HG03565 (cell line): ENCODE measurements around the gene ZNF804A.

Source experiments
- ATAC-seq: cut with Tn5 transposase; IDR thresholded peaks from one replicate; pipeline ENCODE4 v1.9.1; 2021; ENCODE audit warnings: mild to moderate bottlenecking, moderate library complexity; ENCODE audit not compliant: unreplicated experiment

Gene ZNF804A

DNA sequence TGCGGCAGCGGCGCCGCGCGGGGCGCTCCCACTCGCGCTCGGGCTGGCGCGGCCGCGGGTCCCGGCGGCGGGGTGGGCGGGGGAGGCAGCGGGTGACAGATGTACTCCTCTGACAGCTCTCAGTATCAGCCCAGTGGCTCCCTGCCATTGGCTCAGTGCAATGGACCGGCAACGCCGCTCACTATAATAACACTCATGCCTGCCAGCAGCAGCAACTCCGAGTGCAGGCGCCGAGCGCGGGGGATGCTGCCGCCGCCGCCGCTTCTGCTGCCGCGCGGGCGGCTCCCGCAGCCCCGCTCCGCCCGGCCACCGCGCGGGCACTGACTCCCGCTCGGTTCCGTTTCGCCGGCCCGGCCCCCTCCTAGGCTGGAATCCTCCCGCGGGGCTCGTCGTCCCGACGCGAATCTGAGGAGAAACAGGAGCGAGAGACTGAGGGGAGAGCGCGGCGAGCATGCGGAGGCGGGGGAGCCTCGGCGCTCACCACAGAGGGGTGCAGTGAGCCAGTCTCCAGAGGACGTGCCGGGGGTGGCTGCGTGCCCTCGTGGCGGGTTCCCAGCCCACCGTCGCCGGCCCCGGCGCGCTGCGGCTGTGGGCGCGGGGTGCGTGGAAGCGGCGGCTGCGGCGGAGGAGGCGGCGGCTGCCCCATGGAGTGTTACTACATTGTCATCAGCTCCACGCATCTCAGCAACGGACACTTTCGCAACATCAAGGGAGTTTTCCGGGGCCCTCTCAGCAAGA is at the start of gene ZNF804A:
Gene ZNF804A (plus strand): TSS at position 214 of the 738 bp plus-strand sequence. CDS start 431 bp downstream, at position 645.
- ATAC-seq: peak; percentile 88

DNA sequence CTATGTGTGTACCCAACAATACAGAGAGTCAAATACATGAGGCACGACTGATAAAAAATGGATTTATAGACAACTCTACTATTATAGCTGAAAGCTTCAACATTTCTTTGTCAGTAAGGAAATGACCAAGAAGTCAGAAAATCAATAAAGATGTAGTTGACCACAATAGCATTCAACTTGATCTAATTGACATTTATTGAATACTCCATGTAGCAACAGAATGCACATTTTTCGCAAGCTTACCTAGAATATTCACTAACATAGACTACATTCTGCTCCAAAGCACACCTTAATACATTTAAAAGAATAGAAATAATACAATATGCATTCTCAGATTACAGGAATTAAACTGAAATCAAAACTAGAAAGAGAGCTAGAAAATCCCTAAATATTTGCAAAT is 49.2 kb upstream of the ZNF804A start:
- no peak for ATAC-seq

DNA sequence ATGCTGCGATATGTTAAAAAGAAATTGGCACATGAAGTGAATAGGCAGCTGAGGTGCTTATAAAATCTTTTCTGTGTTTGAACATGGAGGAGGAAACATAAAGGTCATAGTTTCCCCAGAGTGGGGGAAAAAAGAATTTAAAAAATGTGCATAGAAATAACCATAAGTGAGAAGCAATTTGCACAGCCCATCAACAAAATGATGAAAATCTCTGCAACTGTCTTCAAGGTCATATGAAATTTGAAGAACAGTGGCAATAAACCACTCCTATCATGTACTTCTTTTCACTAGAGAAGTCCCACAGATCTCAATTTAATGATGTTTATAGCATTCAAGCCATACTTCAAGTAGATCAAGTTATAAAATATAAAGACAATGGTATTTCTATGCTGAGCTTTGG is 46.7 kb upstream of the ZNF804A start:
- ATAC-seq: no peak

DNA sequence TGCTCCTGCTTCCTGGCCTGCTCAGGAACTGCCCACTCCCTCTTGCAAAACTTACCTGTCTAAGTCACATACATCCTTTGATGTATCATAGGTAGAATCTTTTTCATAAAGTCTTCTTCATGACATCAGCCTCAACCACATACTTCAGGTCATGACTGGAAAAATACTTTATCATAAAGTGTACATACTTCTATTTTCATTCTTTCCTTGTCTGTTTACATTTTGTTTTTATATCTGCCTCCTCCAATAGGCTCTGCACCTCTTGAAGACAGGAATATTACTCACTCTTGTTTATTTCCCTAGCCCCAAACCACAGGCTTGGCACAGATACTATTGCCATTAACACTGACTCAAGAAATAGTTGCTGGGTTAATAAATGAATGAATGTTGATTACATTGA is 43.6 kb upstream of the ZNF804A start:
- ATAC-seq: no peak

DNA sequence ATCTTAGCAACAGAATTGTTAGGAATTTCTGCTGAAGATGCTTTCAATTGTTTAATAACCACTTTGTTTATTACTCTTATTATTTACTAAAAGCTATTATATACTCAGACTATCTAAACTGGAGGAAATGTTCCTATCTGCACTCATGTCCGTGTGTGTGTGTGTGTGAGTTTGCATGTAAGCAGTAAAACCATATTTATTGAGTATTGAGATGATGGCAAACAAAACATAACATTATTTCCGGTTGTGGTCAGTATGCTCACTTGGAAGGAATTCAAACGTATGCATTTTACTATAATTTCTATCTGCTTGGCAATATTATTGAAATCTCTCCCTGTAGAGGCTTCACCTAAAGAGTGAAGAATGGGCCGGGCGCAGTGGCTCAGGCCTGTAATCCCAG is 43.0 kb upstream of the ZNF804A start:
- no peak for ATAC-seq

DNA sequence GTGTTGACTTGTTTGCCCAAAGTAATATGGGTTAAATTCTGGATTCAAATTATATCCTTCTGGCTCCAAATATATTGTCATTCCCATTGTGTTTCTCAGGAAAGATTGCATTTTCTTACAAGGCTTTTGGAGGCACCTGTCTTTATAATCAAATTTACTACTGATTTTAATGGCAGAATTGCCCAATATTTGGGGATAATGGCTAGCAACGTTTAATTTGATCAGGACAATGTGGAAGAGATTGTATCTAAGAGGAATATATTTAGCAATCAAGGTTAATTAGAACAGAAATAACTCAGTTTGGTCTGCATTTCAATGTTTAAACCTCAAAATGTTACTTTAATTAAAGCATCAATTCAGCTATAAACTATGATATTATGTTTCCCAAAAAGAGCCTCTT is 41.7 kb upstream of the ZNF804A start:
- no peak for ATAC-seq

DNA sequence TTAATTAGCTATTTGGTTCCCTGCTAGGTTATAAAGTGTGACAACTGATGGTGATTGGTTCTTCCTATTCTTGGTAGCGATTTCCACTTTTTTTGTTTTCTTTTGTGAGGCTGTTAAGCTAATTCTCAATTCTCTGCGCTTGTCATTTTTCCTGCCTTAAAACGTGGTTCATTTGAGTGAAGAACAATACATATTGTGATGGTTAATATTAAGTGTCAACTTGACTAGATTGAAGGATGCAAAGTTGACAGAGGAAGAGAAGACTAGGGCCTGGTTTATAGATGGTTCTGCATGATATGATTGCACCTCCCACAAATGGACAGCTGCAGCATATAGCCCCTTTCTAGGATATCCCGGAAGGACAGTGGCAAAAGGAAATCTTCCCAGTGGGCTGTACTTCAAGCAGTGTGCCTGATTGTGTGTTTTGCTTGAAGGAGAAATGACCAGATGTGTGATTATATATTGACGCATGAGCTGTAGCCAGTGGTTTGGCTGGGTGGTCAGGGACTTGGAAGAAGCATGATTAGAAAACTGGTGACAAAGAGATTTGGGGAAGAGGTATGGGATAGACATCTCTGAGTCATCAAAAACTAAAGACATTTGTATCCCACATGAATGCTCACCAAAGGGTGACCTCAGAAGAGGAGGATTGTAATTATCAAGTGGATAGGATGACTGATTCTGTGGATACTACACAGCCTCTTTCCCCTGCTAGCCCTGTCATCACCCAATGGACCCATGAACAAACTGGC is 39.4 kb upstream of the ZNF804A start:
- no peak for ATAC-seq

DNA sequence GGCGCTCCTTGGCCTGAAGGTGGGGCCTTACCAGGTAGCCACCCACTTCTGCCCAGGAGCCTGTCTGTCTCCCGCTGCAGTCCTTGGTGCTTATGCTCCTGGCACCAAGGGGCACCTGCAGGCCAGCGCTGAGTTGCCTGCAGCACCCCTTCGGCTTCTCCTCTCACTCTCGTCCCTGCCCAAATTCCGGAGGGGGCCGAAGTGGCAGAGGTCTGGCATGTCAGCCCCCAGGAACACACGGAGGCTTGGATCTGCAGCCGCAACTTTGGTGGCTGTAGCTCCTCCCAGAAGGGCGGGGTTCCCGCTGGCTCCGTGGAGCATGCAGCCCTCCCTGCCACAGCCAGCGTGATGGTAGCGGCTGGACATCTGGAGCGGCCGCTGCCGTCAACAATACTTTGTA is 37.7 kb upstream of the ZNF804A start:
- ATAC-seq: no peak

DNA sequence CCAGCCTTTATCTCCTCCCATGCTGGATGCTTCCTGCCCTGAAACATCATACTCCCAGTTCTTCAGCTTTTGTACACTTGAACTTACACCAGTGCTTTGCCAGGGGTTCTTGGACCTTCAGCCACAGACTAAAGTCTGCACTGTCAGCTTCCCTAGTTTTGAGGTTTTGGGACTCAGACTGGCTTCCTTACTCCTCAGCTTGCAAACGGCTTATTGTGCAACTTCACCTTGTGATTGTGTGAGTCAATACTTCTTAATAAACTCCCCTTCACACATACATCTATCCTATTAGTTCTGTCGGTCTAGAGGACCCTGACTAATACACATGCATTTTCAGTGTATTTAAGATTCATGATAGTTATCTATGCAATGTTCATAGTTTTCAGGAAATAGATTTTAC is 35.8 kb upstream of the ZNF804A start:
- ATAC-seq: no peak

DNA sequence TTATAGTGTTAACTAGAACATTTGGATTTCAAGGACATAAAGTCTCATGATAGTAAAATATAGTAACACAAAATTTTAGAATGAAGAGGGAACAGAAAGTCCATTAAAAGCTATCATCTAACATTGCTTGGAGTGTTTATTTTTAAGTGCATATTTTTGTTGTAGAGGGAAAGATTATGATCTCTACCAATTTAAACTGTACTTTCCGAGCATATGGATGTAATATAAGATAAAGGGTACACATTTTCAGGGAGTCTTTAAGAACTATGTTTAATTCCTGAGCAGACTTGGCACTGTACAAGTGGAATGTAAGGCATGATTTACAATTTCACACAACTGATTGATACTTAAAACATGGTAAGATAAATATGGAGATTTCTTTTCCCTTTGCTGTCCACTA is 34.2 kb upstream of the ZNF804A start:
- ATAC-seq: no peak

DNA sequence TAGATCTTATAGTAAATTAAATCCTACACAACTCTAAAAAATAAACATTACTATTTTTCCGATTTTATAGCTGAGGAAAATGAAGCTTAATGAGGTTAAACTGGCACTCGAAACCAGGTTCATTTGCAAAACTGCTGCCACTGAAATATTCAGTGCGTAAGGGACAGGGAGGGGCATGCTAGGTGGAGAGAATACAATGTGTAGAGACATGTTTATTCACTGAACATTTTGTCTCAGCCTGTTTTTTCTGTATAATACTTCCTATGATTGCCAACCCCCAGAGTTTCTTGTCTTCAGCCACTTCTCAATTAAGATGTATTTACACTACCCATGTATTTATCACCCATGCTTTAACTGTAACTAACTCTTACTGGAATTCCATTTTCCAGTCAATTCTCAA is 31.6 kb upstream of the ZNF804A start:
- no peak for ATAC-seq

DNA sequence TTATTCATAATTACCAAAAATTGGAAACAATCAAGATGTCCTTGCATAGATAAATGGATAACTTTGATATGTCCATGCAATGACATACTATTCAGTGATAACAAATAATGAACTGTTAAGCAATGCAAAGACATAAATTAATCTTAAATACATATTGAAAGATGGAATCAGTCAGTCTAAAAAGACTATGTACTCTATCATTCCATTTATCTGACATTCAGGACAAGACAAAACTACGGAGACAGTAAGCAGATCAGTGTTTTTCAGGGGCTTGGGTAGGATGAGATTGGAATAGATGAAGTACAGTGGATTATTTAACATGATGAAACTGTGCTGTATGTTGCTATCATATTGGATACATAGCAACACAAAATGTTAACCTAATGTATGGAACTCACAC is 21.3 kb upstream of the ZNF804A start:
- ATAC-seq: no peak

DNA sequence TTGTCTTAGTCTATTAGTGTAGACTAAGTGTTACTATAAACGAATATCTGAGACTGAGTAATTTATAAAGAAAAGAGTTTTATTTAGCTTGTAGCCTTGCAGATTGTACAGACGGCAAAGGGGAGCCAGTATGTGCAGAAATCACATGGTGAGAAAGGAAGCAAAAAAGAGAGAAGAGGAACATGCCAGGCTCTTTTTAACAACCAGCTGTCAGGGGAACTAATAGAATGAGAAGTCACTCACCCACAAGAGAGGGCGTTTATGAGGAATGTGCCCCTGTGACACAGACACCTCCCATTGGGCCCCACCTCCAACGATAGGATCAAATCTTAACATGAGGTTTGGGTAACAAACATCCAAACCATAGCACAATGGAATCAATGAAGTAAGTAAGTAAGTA is 20.6 kb upstream of the ZNF804A start:
- no peak for ATAC-seq

DNA sequence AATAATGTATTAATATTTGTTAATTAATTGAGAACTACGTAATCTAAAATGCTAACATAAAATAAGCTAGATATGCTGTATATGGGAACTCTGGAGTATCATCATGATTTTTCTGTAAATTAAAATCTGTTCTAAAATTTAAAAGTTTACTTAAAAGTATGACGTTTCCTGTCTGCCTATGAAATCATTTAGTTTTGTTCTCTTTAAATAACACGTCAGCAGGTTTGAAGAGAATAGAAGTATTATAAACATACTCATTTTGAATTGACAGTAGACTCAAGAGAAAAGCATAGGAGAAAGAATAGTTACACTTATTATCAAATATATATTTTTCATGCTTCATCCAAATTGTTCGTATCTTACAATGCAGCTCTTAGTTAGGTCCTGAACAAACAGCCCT is 19.1 kb upstream of the ZNF804A start:
- ATAC-seq: no peak

DNA sequence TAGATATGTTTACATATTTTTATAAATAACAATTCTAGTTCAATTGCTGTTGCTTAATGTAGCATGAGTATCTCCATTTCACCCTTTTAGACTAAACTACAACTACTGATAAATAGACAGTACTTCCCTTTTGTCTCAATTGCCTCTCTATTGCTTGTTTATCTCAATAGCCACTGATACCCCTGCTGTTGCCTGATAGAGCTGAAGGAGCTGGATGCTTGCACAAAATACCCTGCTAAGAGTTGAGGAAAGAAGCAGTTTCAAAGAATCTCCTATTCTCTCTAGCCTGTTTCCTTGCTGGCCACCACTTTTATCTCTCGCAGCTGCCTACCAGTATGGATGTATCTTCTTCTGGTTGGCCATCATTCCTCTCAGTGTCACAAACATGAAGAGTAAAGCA is 16.9 kb upstream of the ZNF804A start:
- no peak for ATAC-seq

DNA sequence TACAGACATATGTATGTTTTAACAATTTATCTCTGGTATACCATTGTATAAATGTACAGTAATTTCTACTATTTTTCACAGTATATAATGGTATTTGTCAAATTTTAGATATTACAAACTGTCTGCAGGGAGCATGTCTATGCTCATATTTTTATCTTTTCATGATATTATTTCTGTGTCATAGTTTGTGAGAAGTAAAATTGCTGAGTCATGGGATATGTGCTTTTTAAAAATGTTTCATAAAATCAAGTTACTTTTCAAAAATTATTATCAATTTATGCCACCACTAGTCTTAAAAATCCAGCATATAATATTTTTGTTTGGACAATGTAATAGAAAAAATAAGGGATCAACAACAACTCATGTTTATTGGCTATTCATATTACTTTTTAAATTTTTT is 9.1 kb upstream of the ZNF804A start:
- ATAC-seq: no peak

DNA sequence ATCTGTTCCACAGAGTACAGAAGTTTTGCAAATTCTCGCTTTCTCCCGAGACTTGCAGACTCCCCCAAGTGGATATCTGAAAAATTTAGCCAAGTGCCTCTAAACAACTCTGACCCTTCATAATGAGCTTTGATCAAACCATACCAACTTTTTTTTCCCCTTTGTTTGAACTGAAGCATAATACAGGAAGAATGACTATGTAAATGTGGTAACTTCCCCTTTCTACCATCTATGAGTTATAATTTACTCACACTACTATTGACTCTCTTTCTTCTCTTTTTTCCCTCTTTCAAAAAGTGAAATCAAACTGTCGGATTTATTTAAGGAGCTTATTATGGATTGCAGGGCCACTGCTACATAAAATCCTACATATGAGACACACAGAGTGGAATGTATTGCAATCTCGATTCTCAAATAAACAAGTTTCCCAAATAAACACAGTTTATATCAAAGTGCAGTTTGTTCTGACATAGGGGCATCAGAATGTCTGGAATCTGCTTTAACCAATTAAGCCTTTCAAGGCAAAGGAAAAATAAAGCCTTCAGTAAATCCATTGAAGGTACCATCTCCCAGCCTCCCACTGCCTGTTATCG is 1.4 kb upstream of the ZNF804A start:
- ATAC-seq: peak; percentile 33

DNA sequence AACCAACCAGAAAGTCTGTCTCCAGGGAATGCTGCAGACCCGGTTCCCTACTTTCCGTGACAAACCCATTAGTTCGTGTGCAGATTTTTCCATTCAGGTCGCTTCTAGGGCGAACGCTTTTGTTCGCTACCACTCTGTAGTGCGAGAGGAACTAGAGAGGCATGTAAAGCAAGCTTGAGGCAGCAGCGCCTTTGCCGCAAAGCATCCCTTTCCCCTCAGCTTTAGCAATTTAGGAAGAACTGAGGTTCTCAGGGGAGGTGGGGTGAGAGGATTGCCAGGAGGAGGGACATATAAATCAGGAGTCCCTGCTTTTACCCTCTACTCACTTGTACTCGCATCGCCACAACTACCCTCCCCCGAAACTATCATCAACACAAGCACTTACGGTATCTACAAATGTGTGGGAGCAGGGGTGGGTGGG is 748 bp upstream of the ZNF804A start:
- ATAC-seq: no peak

DNA sequence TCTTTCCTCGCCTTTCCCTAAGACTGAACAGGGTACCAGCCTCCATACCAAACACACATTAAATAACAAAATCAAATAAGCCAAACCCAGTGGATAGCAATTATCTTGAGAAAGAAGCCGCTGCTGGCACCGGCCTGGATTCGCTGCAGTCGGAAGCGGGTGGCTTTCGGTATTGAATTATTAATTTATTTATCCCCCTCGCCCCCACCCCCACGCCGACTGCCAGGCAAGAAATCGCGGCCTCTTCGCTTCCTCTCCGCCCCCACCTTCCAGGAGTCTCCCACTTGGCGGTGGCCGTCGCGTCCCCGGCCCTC is 370 bp upstream of the ZNF804A start:
- no peak for ATAC-seq

DNA sequence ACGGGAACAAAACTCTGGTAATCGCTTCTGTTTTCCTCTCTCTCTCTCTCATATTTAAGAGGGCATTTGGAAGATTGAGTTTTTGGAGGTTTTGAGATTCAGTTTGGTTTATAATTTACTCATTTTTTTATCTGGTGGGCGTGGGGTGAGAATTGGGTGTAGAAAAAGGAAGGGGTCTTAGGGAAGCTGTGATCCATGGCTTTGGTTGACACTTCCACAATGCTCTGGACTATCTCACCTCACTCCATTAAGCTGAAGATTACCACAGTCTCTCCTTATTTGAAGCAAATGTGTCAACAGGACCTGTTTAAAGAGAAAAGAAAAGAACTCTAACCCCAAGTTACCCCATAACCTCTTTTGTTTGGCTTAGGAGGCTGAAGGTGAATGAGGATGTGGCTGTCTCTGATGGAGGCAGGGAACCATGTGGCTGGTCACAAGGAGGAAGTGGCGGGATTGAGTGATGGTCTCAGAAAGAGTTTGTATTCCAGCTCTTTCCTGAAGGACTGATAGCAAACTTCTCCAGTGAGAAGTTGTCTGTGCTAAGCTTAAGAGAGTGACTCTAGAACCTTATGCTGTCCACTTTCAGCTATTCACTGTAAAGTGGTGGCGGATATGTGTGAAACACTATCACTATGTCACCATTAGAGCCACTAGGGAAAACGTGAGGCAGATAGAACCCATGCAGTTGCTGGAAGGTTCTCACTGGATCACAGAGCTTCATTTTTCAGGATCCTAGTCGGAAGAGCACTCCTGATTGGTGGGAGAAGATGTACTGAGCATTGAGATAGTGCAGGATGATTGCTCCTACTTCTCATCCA is 934 bp downstream of the ZNF804A start:
- ATAC-seq: no peak

DNA sequence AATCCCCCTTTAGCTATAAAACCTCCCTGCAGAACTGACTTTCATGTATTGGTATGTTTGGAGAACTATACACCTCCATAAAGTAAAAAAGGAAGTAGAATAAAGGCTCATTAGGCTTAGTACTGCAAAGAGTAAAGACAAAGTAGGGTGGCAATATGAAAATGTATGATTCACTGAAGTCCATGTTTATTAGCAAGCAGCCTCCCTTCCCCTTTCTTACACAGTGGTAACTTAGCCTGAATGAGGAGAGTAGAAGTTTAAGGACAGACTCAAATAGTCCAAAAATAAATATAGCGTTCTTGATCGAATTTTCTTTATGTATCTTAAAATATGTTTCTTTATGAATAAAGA is 1.5 kb downstream of the ZNF804A start:
- ATAC-seq: no peak

DNA sequence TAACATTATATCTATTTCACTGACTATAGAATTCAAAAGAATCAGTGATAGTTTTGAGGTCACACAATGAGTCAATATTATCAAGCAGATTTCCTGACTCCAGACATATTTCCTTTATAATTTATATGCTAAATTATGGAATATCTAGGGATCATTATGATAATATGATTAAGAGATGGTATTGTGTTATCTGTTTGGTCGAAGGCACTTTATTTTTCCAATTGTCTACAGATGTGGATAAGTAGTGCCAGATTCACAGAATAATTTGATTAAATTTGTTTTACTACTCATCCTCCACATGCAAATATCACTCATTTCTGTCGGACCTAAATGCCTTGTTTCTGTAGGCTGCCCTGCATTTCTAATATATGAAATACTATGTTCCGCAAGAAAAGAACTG is 4.4 kb downstream of the ZNF804A start:
- ATAC-seq: no peak
